Medulla oblongata (tissue), 1 donor: ENCODE data around the gene PACS1.
A peak's percentile ranks its signal among the peaks of the same experiment; 100 is the strongest.

Experiments
- DNase-seq: peaks from one replicate; pipeline ENCODE4 v3.0.0-alpha.2; 2015; ENCODE audit errors: extremely low spot score

Gene PACS1

DNA sequence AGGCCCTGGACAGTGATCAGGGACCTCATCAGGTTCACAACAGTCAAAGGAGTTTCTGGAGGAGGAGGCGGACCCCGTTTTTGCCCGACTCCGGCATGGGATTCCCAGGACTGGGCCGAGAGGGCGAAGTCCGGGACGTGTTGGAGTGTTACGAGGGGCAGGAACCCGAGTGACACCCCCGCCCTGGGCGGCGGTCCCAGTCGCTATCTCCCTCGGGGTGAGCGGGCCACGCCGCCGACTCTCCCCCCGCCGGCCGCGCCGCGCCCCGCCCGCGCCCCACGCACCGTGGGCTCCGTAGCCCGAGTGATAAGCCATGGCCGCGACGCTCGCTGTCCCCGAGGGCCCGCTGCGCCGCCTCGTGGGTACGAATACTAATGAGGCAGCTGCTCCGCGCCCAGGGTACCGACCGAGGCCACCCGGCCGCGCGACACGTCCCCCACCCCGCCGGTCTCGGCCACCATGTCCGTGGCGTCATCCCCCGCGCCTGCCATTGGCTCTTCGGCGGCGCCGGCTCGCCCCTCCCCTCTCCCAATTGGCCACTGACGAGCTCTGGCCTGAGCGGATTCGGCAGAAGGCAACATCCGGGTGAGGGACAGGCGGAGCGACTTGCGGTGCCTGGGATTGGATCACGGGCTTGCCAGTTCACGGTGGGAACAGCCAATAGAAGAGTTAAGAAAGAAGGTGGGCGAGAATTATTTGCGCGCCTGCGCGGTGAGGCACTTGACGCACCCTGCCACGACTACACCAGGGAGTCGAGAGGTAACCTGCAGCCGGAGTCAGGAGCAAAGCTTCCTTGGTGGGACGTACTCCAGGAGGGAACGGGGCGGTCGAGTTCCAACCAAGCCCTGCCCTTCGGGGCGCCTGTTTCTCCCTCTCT is 218.8 kb downstream of the PACS1 start, which contains the start of gene YIF1A:
TSS of gene YIF1A (minus strand) at position 473 of the 877 bp plus-strand sequence. CDS start at position 315, 158 bp downstream.
- DNase-seq = peak; percentile 100

DNA sequence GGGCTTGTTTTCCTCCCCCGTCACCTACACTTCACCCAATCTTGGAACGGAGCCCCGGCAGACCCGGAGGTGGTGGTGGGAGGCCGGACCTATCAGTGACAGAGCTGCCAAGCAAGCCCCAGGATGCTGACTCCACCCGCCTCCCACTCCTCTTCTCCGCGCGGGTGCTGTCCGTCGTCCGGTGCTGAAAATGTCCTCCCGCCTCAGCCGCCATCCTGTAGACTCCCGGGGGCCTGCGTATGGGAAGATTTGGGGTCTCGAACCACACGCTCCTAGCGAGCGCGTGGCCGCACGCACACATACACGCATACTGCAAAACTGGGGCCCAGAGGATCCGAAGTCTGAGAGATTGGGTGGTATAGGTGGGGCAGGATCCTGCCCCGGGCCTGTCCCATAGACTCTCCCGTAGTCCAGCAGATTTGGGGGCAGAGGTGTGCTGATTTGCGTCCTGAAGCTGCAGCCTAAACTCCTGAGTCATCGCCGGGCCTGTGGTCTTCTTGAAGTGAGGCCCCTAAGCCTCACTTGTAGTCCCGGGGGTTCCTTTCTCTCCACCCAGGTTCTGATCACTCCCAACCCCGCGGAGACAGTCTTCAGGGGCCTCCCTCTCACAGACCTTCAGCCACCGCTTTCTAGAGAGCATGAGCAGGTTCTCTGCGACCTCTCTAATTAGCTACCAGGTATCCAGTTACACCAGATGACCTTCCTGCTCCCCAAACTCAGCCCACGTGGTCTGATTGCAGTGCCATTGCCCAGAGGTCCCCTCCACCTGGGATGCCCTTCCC is 219.7 kb downstream of the PACS1 start:
- DNase-seq = peak; percentile 53

DNA sequence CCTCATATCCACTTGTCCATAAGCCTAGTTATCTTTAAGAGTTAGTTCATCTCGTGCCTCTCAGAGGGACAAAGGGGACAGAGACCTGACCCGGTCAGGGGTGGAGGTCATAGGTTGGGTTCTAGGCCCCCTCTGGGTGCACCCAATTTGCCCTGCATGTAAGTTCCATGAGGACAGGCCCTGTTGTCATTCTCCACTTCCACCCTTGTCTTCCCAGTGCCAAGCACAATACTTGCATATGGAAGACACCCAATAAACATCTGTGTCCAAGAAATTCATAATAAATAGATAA is 220.2 kb downstream of the PACS1 start:
- DNase-seq = no peak

DNA sequence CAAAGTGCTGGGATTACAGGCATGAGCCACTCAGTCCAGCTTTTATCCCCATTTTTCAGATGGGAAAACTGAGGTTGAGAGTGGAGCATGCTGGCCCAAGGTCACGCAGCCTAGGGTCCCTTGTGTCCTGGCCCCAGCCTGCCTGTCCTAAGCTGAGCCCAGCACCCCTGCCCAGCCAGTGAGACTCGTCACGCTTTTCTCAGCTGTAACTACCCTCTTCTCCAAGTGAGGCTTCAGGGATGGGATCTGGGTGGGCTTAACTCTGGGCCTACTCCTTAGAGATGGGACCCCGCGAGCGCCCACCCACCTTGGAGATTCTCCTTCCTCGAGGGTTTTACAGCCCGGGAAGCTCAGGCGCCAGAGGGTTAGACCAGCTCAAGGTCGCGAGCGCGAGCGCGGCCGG is 221.2 kb downstream of the PACS1 start:
- peak; percentile 14 for DNase-seq

DNA sequence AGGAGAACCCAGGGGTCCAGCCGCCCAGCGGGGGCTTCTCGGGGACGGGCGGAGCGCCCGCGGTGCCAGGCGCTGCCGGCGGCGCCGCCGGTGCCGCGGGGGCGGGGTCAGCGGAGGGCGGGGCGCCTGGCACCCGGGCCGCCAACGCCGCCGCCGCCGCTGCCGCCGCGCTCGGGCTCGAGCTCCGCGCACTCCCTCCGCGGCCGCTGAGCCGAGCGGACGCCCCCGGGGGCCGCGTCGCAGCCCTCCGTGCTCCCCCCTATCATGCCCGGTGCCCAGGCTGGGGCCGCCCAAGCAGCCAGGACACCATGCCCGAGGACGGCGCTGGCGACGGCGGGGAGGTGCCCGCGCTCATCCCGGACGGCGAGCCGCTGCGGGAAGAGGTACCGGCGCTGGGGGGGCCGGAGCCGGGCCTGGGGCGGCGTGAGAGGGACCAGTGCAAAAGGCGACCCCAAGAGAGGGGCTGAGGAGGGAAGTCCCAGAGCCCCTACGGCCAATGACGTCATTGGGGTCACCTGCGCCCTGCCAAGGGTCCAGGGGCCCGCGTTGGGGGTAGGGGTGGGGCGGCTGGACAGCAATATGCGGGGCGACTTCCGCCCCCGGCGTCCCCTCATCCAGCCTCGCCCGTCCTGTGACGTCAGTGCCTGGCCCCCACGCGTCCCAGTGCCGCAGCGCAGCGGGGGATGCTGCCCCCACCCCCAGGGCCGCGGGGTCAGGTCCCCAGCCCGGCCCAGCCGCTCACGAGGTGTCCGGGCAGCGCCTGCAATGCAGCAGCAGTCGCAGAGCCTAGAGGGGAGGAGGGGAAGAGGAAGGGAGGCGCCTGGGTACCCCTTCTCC is 221.9 kb downstream of the PACS1 start, which contains the start of gene TMEM151A:
TSS of gene TMEM151A (plus strand) at position 189 of the 837 bp plus-strand sequence. CDS start at position 309, 120 bp downstream.
- DNase-seq = peak; percentile 43

DNA sequence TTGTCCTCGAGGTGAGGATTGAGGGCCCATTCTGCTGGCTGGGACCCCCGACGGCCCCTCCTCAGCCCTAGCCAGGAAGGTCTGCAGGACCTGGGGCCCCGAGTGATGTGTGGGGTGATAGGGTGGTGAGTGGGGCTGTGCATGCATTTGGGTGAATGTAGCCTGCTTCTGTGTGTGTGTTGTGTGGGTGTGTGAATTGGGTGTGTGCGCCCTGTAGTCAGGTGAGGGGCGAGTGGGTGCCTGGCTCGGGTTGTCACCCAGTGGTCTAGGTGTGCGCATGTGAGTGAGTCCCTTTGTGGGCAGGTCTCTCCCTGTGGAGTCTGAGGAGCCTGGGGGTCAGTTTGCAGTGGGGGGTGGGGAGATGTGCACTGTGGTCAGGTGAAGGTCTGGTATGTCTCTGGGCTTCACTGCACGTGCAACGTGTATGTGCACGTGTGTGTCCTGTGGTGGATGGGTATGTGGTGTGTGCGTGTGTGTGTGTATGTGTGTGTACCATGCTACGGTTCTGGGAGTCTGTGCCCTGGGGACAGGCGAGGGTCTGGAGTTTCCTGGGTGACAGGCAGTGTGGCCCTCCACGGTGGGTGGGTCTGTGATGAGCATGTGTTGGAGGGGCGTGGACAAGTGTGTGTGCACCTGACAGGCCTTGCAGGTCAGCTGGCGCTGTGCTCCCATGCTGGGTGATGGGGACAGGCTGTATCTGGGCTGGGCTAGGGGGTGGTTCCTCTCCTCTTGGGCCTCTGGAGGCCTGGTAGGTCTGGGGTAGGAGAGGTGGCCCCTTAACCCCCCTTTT is 222.7 kb downstream of the PACS1 start:
- peak; percentile 25 for DNase-seq

DNA sequence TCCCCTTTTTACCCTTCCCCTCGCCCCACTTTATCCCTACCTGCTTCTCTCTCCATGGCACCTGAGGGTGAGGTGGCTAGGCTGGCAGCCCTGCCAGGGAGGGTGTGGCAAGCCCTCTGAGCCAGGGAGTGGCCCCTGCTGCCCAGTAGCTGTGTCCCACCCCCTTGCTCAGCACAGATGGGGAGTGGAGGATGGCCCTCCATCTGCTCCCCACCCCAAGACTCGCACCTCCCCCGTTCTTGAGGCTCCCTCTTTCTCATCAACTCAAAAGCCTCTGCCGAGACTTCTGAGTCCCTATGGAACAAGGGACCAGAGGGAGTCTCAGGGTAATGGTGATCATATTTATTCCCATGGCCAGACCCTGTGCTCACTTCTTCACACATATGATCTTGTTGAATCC is 223.3 kb downstream of the PACS1 start:
- DNase-seq = no peak

DNA sequence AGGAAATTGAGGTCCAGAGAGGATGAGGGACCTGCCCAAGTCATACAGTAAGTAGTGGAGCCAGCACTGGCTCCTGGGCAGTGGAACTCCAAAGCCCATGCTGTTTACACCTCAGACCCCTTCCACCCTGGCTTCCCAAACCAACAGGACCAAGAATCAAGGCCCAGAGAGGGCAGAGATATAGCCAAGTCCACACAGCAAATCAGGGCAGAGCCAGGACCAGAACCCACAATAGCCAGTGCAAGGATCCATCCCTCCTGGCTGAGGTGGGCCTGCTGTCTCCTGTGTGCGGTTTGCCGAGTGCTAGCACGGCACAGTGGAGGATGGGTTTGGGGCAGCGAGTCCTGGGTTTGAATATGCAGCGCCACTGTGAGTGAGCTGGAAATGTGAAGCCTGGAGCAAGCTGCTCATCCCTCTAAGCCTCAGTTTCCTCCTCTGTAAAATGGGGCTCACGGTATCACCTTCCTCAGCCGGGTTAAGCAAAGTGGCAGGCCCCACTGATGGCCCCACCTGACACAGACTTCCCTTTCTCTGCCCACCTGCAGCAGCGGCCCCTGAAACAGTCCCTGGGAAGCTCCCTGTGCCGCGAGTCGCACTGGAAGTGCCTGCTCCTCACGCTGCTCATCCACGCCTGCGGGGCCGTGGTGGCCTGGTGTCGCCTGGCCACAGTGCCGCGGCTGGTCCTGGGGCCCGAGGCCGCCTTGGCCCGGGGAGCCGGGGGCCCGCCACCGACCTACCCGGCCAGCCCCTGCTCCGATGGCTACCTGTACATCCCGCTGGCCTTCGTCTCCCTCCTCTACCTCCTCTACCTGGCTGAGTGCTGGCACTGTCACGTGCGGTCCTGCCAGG is 223.9 kb downstream of the PACS1 start:
- no peak for DNase-seq
